GM06990 (cell line): ENCODE data around the gene RACGAP1.

ENCODE experiments used
- DNase-seq: peaks from one replicate; pipeline ENCODE4 v3.0.0-alpha.2; 2011; ENCODE audit not compliant: insufficient read length; ENCODE audit errors: extremely low read depth
- H3K27me3 ChIP-seq: replicated peaks from 2 replicates; pipeline ENCODE4 v1.6.0; 2011; ENCODE audit warnings: low read length; ENCODE audit not compliant: control insufficient read depth, insufficient read depth
- H3K36me3 ChIP-seq: 2 replicates; pipeline ENCODE4 v1.5.1; 2011; ENCODE audit warnings: low read length; ENCODE audit not compliant: control insufficient read depth, insufficient read depth
- H3K4me3 ChIP-seq: replicated peaks from 2 replicates; pipeline ENCODE4 v1.5.1; 2011; ENCODE audit warnings: low read depth, mild to moderate bottlenecking, control low read depth, low read length
- TF ChIP-seq, protein P1 (sequence below): IDR thresholded peaks from 2 replicates; pipeline ENCODE4 v1.5.1; 2011; ENCODE audit warnings: low read length, control low read depth, mild to moderate bottlenecking, inconsistent platforms; ENCODE audit not compliant: insufficient read depth, poor library complexity, severe bottlenecking

Gene RACGAP1

DNA sequence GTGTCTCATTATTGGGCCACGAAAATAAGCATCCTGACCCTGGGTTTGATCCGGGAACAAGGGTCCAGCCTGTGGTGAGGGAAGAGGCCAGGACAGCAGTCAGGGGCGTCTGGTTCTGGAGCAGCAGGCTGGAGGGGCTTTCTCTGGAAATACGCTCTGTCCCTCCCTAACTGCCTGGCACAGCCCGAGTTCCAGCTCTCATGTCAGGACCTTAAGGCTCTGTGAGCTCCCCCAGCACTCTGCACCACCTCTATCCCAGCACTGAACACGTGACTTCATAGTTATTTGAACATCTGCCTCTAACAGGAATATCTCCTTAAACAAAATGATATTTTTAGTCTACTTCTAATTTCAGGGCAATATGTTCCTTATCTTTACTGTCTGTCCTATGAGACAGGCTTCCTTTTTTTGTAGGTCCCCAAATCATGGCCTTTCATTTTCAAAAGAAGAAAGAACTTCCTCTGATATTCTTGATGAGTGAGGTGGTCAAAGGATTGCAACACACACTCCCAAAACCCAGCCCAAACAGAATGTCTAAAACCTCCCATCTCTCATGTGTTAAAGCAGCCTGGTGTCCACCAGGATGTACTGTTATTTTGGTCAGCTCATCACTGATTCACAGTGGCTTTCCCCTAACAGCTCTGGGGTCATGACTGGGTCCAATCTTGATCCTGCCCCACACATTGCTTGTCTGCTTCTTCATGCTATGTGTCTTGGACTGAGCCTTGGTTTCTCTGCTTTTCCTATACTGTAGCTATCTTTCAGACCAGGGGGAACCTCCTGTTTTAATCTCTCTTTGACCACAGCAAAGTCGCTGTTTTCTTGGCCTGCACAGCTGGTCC, 42.8 kb downstream of the RACGAP1 start:
- no peaks in the 10 kb centered on the region for H3K27me3 ChIP-seq
- peaks cover 2% of the 10 kb centered on the region; the same call in 1 of the 2 replicates for H3K36me3 ChIP-seq
- TF ChIP-seq, protein P1, sequence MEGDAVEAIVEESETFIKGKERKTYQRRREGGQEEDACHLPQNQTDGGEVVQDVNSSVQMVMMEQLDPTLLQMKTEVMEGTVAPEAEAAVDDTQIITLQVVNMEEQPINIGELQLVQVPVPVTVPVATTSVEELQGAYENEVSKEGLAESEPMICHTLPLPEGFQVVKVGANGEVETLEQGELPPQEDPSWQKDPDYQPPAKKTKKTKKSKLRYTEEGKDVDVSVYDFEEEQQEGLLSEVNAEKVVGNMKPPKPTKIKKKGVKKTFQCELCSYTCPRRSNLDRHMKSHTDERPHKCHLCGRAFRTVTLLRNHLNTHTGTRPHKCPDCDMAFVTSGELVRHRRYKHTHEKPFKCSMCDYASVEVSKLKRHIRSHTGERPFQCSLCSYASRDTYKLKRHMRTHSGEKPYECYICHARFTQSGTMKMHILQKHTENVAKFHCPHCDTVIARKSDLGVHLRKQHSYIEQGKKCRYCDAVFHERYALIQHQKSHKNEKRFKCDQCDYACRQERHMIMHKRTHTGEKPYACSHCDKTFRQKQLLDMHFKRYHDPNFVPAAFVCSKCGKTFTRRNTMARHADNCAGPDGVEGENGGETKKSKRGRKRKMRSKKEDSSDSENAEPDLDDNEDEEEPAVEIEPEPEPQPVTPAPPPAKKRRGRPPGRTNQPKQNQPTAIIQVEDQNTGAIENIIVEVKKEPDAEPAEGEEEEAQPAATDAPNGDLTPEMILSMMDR, result no peak
- no peak overlapping the region for H3K4me3 ChIP-seq
- DNase-seq, result no peak

DNA sequence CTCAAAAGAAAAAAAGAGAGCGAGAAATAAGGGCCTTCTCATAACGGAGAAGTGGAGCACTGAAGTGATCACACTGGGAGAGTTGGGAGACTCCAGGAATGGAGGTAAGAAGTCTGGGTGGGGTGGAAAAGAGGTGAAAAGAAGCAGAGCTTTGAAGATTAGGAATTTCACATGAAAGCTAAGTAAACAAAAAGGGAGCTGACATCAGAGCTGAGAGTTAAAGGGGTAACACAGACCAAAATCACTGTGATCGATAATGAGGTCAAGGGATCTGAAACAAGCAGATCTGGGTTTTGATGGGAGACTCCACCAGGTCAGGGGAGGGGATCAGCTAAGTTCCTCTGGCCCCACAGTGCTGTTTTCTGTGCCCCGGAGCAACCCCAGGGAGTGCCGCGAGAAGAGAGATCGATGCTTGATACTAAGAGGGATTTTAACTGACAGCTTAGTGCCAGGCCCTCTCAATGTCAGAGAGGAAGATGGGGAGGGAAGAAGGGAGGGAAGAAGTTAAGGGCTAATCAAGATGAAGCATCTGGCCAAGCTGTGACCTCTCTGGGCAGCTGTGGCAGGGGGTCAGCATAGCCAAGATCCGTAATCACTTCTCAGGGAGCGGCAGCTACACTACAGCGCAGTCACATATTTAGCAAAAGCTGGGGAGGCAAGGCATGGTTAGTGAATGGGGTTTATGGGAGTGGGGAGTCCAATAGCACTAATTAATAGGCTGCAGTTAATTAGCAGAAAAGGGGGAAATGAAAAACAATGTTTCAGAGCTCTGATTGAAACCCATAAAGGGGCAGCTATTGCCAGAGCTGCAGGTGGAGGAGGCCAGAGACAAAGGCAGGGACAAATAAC, 44.6 kb downstream of the RACGAP1 start:
- TF ChIP-seq, protein P1, result no peak
- Histone ChIP-seq H3K27me3 (no peaks in the 10 kb centered on the region), H3K4me3 (no peak overlapping the region), H3K36me3 (no peaks in the 10 kb centered on the region; the same call in 1 of the 2 replicates)
- DNase-seq, result no peak

DNA sequence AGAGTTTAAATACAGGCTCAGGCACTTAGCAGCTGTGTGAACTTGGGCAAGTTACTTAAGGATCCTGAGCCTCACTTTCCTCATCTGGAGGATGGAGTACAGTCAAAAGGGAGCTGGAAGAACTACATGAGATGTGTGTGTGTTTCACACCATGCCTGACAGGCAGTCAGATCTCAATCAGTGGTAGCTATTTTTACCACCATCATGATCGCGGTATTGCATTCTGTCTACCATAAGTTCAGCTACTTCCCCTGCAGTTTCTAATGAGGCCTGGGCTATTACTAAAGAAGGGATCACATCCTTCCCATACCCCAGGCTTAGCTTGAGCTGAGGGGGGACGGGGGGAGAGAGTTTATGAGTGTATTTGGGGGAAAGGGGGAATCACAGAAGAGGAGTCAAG, 45.5 kb downstream of the RACGAP1 start:
- DNase-seq, result no peak
- TF ChIP-seq, protein P1, result no peak
- no peaks in the 10 kb centered on the region for H3K27me3 ChIP-seq
- H3K36me3 ChIP-seq, result no peaks in the 10 kb centered on the region; the same call in 1 of the 2 replicates
- H3K4me3 ChIP-seq, result no peak overlapping the region

DNA sequence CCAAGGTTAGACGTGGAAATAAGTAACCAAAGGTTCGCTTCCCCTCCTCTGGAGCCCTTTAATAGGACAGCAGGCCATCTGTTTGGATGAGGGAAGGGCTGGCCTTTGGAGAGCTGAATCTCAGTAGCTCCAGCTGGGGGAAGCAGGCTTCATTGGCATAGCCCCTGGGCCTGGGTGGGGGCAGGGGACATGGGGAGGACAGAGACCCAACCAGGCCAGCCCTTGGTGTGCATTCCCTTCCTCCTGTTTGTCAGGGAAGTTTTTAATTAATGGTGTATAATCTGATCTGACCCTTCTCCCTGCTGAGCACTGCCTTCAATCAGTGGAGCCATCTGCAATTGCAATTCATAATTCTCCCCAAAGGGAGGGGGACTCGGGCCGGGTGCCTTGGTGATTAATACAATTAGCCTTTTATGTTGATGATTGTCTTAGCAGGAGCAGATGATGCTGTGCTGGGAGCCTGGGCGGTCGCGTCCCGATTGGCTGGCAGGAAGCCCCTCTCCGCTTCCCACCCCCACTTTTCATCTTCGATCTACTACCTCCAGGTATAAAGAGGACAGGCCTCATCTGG, 46.2 kb downstream of the RACGAP1 start:
- DNase-seq, result no peak
- Histone ChIP-seq H3K27me3 (no peaks in the 10 kb centered on the region), H3K36me3 (no peaks in the 10 kb centered on the region), H3K4me3 (no peak overlapping the region)
- TF ChIP-seq, protein P1, result no peak

DNA sequence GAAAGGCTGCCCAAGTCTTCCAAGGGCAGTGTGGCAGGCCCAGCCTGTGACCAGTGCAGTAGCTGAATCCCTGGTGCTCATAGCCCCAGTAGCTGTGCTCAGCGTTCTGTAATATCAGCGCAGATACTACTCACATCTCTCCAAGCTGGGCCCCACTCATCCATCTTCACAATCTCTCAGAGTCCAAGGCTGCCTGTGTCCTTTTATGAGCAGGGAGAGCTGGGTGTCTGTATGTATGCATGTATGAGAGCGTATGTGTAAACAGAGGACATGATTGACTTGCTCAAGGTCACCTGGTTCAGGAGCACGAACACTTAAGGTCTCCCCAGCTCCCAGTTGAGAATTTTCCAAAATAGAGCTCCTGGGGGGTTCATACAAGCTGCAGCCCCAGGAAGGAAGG, 47.2 kb downstream of the RACGAP1 start:
- Histone ChIP-seq H3K36me3 (no peaks in the 10 kb centered on the region), H3K27me3 (no peaks in the 10 kb centered on the region), H3K4me3 (no peak overlapping the region)
- DNase-seq, result no peak
- TF ChIP-seq, protein P1, result no peak
